Fibroblast of skin of right quadriceps (primary cell): ENCODE data around the gene PHKA2.

Experiments used
- DNase-seq: peaks from one replicate; pipeline ENCODE4 v3.0.0-alpha.2; 2013

The PHKA2 gene

DNA sequence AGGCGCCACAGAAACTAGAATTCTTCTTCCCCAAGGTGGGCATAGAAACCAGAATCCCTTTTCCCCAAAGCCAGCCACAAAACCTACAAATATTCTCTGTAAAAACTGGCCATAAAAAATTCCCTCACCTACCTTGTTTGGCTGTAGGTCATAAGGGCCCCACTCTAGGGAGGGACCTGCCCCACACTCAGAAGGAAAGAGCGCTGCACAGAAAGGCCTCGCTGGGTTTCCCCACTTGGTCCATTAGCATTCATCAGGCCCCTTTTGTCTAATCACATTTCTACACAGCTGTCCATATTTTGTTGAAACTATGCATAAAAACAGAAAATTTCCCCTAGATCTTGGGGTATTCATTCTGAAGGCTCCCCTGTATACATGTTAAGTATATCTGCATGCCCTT lies 54.1 kb downstream of the PHKA2 start:
- DNase-seq, result no peak

DNA sequence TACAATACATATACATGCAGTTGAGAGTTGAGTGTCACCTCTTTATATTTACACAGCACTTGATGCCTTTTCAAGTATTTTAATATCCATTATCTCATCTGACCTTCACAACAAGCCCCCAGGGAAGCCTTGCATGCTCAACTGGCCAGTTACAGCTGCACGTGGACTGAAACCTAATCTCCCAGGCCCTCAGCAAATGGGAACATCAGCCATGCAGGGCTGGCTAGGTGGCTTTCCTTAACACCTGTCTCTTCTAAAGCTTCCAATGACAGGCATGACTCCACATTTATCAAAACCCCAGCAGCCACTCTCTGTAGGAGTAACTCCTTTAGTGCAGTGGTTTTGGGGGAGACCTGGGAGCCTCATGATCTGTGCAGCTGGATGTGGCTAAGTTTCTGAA lies 56.4 kb downstream of the PHKA2 start:
- DNase-seq, result no peak

GRCh38 chrX:18924507-18925088 lies 59.3 kb downstream of the PHKA2 start:
- no peak for DNase-seq

DNA sequence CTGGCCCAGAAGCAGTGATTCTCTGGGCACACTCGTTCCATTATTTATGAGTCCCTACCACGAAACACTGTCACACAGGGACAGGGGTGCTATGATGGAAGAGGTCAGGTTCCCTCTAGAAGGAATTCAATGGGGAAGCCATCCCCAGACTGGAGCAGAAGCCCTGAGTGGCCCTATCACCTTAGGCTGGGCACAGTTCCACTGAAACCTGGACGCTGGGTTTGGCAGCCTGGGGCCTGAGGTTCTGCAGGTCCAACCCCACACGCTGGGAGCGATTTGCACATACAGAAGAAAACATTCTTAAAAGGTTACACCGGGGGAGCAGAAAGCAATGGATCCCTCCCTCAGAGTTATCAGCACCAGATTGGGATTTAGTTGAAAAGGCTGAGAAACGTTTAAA lies 63.3 kb downstream of the PHKA2 start:
- no peak for DNase-seq

DNA sequence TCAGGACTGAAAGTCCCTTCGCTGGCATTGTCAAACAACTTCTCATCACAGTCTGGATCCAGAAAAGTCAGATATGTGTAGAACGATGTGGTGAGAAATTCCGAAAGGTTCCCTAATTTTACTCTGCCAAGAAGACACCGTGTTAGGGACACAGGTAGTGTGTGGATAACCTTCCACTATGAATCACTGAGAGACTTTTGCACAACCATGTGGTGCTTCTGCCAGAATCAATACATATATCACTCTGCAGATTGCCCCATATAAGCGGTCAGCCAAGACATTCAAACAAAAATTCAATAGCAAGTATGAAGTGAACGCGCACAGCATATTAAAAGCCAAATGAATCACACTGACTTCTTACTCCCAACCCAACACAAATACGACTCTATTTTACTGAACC lies 63.8 kb downstream of the PHKA2 start:
- DNase-seq, result no peak

GRCh38 chrX:18917831-18918230 lies 66.1 kb downstream of the PHKA2 start:
- DNase-seq, result no peak

- DNase-seq, result no peak
Observed at GRCh38 chrX:18906286-18906685, 77.6 kb downstream of the PHKA2 start.

GRCh38 chrX:18900401-18900976 lies 83.4 kb downstream of the PHKA2 start:
- DNase-seq, result no peak

DNA sequence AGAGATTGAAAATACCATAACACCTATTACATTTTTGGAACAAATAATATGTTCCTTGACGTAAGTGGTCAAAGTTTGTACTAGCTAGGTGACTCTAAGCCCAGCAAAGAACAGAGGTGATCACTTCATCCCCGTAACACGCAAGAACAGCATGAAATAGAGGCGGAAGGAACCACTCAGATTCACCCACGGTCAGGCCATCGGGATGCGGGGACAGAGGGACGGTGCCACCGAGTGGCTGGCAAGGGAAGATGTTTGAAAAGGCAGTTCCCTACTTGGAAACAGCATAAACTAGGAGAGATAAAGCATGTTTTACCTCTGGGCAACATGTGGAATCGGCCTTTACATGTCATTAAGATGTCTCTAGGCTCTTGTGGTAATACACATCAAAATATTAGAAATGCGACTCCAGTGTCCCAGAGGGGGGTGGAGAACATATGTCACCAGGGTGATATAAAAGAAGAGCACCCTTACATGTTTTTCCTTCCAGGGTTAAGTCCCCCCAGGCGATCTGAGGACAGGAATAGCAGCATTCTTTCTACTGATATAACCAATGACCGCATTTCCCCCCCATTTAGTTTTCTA lies 84.0 kb downstream of the PHKA2 start:
- no peak for DNase-seq

DNA sequence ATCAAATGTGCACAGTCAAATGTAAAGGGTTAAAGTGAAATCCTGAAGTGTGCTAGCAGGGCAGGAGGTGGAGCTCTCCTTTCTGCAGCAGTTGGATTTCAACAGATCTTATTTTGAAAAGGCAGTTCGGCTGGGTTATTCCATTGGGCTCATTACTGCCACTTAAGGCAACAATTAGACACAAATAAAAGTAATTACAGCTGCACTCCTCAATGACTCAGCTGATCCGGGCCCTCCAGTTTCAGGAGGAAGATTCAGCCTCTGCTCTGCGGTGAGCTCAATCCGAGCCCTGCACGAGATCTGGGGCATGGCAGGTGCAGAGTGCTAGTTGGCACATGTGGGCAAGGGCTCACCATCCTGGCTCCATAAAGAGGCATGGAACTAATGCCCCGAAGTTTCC lies 85.4 kb downstream of the PHKA2 start:
- DNase-seq, result no peak

- no peak for DNase-seq
Observed at GRCh38 chrX:18898091-18898490, 85.8 kb downstream of the PHKA2 start.

GRCh38 chrX:18897611-18898010 lies 86.3 kb downstream of the PHKA2 start:
- DNase-seq, result no peak

GRCh38 chrX:18896680-18897544 lies 87.0 kb downstream of the PHKA2 start:
- DNase-seq, result no peak

DNA sequence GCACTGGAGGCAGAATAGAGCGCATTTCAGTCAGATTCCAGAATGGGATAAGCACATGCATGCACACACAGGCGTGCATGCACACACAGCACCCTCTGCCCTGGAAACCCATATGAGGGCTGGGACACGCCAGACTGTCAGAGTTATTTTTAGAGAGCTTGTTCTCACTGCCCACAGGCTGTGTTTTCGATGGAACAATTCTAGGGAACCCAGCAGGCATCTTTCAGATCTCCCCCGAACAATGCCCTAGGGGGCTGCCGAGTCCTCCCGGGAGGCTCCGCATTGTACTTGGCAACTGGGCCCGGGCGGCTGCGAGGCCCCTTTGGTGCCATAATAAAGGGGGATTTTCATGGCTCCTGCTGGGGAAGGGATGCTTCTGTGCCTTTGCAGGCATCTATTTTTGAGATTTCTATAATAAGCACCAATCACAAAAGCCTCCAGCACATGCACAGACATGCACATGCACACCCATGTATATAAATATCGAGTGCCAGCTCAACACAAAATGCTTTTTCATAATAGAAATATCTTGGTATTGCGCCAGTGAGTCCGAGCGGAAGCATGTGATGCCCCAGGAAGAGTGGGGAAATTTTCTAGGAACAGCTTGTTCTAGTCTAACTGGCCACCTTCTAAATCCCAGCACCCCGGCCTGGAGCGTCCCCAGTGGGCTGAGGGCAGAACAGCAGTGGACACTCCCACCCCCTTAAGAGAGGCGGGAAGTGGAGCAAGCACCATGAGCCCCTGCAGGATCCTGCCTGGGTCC lies 88.5 kb downstream of the PHKA2 start:
- DNase-seq, result no peak

DNA sequence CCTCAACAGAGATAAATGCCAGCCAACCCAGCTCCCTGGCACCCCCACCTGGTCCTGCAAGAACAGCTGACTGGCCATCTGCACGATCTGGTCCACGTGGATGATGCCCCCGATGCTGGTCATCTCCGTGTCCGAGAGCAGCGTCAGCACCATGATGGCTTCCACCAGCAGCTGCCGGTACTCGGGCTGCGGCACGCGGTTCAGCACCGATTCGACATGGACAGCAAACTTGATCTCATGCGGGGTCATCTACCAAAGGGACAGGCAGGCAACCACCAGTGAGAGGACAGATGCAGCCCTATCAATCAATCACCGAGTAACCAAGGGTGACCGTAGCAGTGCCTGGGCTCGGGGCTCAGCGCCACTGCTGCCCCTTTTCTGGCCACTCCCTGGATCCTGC lies 89.8 kb downstream of the PHKA2 start:
- DNase-seq, result no peak

DNA sequence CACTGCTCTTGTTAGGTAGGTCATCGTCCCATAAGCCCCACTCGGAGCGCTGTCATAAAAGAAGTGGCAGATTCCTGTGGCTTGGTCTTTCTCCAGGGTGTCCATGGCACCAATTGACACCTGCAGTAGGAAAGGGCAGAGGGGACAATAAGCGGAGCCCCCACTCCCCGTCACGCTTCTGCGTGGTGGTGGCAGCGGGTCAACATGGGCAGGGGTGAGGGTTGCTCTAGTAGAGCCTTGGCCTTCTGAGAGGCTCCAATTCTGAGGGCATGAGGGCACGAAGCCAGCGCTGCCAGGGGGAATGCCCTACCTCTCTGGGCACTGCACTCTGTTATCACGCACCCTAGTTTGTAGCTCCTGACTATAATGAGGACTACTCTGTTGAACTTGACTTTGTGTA lies 90.4 kb downstream of the PHKA2 start:
- no peak for DNase-seq

- DNase-seq, result no peak
Observed at GRCh38 chrX:18892899-18893298, 91.0 kb downstream of the PHKA2 start.

GRCh38 chrX:18891548-18891945 lies 92.4 kb downstream of the PHKA2 start:
- no peak for DNase-seq

DNA sequence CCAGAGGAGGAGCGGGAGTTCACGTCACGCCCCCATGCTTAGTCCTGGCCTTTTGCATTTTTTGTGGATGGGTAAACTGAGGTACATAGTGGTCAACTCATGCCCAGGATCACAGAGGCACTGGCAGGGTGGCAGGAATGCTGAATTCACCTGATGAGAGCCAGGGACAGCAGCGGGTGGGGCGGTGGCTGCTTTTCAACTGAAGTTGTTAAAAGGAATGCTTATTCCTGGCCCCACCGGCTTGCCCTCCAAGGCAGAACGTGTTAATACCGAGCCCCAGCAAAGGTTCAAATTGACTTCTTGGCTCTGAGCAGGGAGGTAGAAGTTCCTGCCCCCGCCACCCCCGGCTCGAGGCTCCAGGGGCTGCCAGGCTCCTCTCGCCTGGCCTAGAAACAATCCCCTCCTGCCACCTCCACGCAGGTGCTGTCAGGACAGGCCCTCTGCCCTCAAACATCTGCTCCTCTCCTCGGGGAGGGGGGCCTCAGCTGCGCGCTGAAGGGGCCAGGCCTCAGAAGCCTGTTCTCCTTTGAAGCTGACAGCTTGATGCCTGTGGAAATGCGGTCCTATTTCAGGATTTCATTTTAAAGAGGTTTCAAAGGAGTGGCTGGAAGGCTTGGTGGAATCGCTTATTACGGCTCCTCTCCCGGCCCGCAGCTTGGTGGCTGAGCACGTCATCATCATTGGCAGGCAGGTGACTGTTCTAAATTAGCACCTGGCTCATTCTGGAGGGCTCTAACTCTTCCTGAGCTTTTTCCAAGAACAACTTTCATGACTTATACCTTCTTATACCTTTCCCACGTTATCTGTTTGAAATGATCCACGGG lies 93.0 kb downstream of the PHKA2 start:
- no peak for DNase-seq

DNA sequence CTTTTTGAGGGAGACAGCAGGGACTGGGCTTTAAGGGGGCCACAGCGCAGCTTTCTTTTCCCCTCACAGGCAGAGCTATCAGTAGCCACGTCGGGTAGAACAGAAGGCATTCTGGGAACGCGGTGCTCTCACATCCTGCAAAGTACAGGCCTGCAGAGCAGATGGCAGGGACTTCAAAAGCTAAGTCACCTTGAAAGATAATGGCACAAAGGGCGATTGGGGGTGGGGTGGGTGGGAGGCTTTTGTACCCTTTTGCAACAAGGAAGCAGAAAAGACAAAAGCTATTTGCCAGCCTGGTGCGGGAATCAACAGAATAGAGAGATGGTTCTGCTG lies 93.9 kb downstream of the PHKA2 start:
- DNase-seq, result no peak

- DNase-seq, result no peak
Observed at GRCh38 chrX:18889346-18890048, 94.4 kb downstream of the PHKA2 start.

- no peak for DNase-seq
Observed at GRCh38 chrX:18888281-18888680, 95.6 kb downstream of the PHKA2 start.
